ENCODE data around the gene CHRNE. TPM values are rescaled to one million over a fixed set of nuclear protein-coding genes. Genes with fewer than 3 reads are reported as not detected.
"Not testable (repeated sequence)": the region's sequence is repeated elsewhere in the genome, so short reads cannot be mapped to it uniquely, and the experiment has no call there.

The CHRNE gene
- total RNA-seq, 4 donors from 2014 or later = 0.53 to 5.2 (median 3.6) TPM

GRCh38 chr17:4861052-4861451 lies 41.8 kb downstream of the CHRNE start:
- intact Hi-C loops (cut with DNase I; ENCODE audit: low total_unique reads) = no loop called here
- DNase-seq (ENCODE audit: low spot score in 2 of 2) = no peak
- 62 to 67% methylated on average over 16 of the region's 16 CpGs for WGBS, 2 donors
- no peak overlapping the region for H3K4me3 ChIP-seq (ENCODE audit: low read depth, poor library complexity, severe bottlenecking)
- no peak for TF ChIP-seq CTCF (IDR thresholded peaks at IDR 0.05)
- TF ChIP-seq POLR2A (IDR thresholded peaks at IDR 0.05) = no peak

GRCh38 chr17:4860651-4861050 lies 42.2 kb downstream of the CHRNE start:
- intact Hi-C loops (cut with DNase I; ENCODE audit: low total_unique reads) = no loop called here
- no peak overlapping the region for H3K4me3 ChIP-seq (ENCODE audit: low read depth, poor library complexity, severe bottlenecking)
- TF ChIP-seq POLR2A (IDR thresholded peaks at IDR 0.05) (no peak), CTCF (IDR thresholded peaks at IDR 0.05) (no peak)
- 58 to 61% methylated on average over 9 of the region's 9 CpGs for WGBS, 2 donors
- DNase-seq (ENCODE audit: low spot score in 2 of 2) = no peak

GRCh38 chr17:4859816-4860625 lies 42.9 kb downstream of the CHRNE start:
- no peak overlapping the region for H3K4me3 ChIP-seq (ENCODE audit: low read depth, poor library complexity, severe bottlenecking)
- TF ChIP-seq POLR2A (IDR thresholded peaks at IDR 0.05) (no peak), CTCF (IDR thresholded peaks at IDR 0.05) (no peak)
- 49 to 56% methylated on average over 32 of the region's 32 CpGs for WGBS, 2 donors
- intact Hi-C loops (cut with DNase I; ENCODE audit: low total_unique reads) = no loop called here
- DNase-seq (ENCODE audit: low spot score in 2 of 2) = no peak

GRCh38 chr17:4858882-4859260 lies 44.0 kb downstream of the CHRNE start:
- WGBS, 2 donors = 30% methylated on average over 5 of the region's 5 CpGs

GRCh38 chr17:4858068-4858881 lies 44.6 kb downstream of the CHRNE start:
- no peak overlapping the region for H3K4me3 ChIP-seq (ENCODE audit: low read depth, poor library complexity, severe bottlenecking)
- no peak for DNase-seq (ENCODE audit: low spot score in 2 of 2)
- WGBS, 2 donors = 30 to 39% methylated on average over 7 of the region's 7 CpGs
- intact Hi-C loops (cut with DNase I; ENCODE audit: low total_unique reads) = no loop called here
- TF ChIP-seq CTCF (IDR thresholded peaks at IDR 0.05) = no peak
- no peak for TF ChIP-seq POLR2A (IDR thresholded peaks at IDR 0.05)

More at GRCh38 chr17:4858882-4859260, 44.0 kb downstream of the CHRNE start:
- intact Hi-C loops (cut with DNase I; ENCODE audit: low total_unique reads) = no loop called here
- peak in 1 of 2 donors; percentile 68 for DNase-seq (ENCODE audit: low spot score in 2 of 2)
- no peak for TF ChIP-seq CTCF (IDR thresholded peaks at IDR 0.05)
- no peak overlapping the region for H3K4me3 ChIP-seq (ENCODE audit: low read depth, poor library complexity, severe bottlenecking)

GRCh38 chr17:4857347-4857746 lies 45.6 kb downstream of the CHRNE start:
- intact Hi-C loops (cut with DNase I; ENCODE audit: low total_unique reads); H3K4me3 ChIP-seq (ENCODE audit: low read depth, poor library complexity, severe bottlenecking); DNase-seq (ENCODE audit: low spot score in 2 of 2): not testable (repeated sequence)
- WGBS, 2 donors = 55 to 63% methylated on average over 7 of the region's 7 CpGs

Measured in lower leg skin (tissue), 4 donors.